Measurements from ENCODE around the gene ADAMTS7.
"Not testable (repeated sequence)": the region's sequence is repeated elsewhere in the genome, so short reads cannot be mapped to it uniquely, and the experiment has no call there.

Gene ADAMTS7

GRCh38 chr15:78762985-78763795, 48.1 kb downstream of the ADAMTS7 start:
- no peak for DNase-seq

- DNase-seq: not testable (repeated sequence)
Measured at GRCh38 chr15:78762386-78762961, 48.8 kb downstream of the ADAMTS7 start.

- DNase-seq: no peak
Measured at GRCh38 chr15:78761891-78762385, 49.3 kb downstream of the ADAMTS7 start.

- DNase-seq: not testable (repeated sequence)
Measured at GRCh38 chr15:78761475-78761874, 49.8 kb downstream of the ADAMTS7 start.

DNA sequence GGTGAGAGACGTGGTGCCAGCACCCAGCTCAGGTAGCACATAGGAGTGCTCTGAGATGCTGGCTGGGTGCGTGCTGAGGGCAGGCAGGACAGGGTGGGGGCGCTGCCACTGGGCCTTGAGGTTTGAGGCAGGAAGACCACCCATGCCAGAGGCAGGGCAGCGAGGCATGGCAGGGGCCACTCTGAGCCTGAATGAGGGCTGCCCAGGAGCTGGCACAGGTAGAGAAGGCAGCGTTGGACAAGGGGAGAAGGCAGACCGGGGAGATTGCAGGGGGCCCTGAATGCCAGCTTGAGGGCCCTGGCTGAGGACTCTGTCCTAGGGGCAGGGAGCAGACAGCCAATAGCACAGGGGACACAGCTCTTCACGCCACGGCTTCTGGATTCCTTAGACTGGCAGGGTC, 50.2 kb downstream of the ADAMTS7 start:
- no peak for DNase-seq

DNA sequence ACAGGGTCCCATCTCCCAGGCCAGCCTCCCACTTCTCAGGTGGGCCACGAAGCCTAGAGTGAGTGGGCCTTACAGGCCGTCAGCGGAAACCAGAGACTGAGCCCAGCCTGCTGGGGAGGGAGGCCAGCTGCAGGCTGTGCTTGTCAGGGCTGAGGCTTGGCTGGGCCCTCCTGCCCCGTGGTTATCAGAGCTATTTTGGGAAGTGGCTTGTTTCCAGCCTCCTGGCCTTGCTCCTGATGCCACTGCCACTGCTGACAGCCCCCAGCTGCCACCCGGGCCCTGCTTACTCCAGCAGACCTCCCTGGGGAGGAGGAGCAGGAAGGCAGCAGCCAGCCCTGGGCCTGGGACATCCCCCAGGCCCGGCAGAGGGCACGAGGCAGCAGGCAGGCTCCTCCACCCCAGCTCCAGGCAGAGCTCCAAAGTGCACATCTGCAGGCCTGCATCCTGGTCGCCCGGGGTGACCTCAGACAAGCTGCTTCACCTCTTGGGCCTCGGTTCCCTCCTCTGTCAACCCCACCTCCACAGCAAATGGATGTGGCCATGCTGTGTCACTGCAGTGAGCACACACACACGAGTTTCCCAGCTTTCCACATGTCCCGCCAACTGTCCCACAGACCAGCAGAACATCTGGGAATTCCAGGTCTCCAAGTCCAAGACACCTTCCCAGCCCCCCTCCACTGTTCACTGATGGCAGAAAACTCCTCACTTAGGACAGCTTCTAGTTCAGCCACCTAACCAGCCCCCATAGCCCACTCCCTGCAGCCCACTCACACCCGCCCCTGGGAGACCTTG, 51.0 kb downstream of the ADAMTS7 start:
- peak; percentile 27 for DNase-seq

GRCh38 chr15:78759361-78759998, 51.8 kb downstream of the ADAMTS7 start:
- DNase-seq: not testable (repeated sequence)

GRCh38 chr15:78758486-78759200, 52.6 kb downstream of the ADAMTS7 start:
- DNase-seq: not testable (repeated sequence)

DNA sequence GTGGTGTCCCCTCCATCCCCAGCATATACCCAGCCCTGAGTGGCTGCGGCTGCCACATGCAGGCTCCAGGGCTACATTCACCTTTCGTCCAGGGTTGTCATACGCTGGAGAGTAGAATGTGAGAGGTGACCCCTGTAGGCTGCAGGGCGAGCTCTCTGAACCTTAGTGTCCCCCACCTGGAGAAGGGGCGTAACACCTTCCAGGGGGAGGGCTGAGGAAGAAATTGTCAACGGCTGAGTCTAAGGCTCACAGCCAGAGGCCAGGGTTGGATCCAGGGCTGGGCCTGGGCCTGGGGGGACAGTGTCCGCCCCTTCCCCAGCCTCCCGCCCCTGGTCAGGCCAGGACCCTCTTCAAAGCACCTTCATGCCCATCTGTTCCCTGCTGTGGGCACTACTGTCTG, 53.2 kb downstream of the ADAMTS7 start:
- not testable (repeated sequence) for DNase-seq

DNA sequence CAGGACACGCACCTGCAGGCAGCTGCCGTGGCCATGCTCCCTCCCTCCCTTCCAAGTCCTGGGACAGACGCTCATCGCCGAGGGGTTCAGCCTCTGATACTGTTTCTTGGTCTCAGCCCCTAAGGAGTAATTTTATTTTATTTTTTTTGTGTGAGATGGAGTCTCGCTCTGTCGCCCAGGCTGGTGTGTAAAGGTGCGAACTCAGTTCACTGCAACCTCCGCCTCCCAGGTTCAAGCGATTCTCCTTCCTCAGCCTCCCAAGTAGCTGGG, 53.7 kb downstream of the ADAMTS7 start:
- no peak for DNase-seq

DNA sequence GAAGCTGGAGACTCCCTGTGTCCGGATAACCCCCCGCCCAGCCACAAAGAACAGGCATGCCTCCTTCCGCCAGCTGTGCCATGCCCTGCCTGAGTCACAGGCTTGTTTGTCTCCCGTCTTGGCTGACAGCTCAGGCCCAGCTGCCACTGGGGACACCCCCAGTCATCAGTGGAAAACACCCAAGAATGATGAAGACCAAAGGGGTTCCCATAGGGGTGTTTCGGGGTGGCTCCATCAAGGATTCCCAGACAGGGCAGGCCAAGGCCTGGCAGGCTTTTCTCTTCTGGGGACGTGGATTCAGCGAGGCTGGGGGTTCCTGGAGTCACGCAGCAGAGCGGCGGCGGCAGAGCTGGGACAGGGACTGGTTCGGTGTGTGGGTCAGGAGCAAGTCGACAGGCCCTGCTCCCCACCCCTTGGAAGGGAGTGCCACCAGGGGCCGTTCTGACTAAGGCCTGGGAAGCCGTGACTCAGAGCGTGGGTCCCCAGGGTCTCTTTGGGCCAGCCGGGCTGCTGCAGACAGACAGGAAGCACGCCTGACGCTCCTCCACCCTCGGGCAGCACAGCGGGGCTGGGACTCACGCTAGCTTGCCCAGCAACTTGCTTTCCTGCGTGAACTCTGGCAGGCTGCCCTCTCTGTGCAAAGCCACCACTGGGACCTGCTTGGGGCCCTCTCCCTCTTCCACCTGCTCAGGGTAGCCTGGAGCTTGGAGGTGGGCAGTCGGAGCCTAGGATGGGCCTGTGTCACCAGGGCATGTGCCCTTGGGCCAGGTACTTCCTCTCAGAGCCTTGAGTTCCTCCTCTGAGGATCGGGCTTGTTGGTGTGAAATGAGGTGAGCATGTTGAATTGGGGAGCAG, 54.3 kb downstream of the ADAMTS7 start:
- DNase-seq: peak; percentile 80

- DNase-seq: peak; percentile 61
Measured at GRCh38 chr15:78755900-78756591, 55.2 kb downstream of the ADAMTS7 start.

- DNase-seq: not testable (repeated sequence)
Measured at GRCh38 chr15:78754637-78755280, 56.5 kb downstream of the ADAMTS7 start.

- not testable (repeated sequence) for DNase-seq
Measured at GRCh38 chr15:78753751-78754535, 57.3 kb downstream of the ADAMTS7 start.

DNA sequence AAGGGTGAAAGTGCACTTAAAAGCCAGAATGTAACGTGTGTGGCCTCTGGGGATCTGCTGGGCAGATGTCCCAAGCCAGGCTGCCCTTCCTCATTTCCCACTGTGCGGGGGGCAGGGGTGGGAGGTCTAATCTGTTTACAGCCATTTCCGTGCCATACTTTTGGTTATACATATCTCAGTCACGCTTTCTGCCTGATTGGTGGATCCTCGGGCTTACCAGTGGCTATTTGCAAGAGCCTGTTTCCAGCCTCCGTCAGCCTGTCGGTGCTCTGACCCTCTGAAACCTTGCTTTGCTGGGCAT, 58.0 kb downstream of the ADAMTS7 start:
- DNase-seq: not testable (repeated sequence)

DNA sequence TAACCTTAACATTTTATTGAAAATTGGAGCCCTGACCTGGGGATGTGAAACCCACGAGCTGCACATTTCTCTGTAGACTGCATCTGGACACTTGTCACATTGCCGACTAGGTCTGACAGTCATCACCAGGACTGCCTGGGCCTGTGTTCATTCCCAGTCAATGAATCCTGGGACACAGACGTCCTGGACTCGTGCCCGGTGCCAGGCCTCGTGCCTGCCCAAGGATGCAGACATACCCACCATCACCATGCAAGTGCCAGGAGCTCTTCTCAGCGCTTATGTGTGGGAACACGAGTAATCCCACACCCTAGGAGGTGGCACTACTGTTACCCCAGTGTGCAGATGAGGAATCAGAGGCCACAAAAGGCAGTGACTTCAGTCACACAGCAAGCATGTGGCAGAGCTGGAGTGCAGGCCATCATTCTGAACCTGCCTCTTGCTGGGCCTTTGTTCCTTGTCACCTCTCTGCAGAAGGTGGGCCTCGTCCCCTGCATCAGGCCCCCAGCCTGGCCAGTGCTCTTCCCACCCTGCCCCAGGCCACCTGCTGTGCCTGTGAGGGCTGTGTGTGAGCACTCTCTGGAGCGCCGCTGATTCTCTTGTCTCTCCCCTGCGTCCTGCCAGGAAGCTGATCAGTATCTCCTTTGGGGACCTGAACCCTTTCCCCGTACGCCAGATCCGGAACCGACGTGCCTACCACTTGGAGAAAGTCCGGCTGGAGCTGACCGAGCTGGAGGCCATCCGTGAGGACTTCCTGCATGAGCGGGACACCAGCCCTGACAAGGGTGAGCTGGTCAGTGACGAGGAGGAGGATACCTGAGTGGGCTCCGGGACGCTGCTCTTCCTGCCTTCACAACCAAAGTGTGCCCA, 58.5 kb downstream of the ADAMTS7 start:
- no peak for DNase-seq

- no peak for DNase-seq
Measured at GRCh38 chr15:78751602-78751979, 59.7 kb downstream of the ADAMTS7 start.

DNA sequence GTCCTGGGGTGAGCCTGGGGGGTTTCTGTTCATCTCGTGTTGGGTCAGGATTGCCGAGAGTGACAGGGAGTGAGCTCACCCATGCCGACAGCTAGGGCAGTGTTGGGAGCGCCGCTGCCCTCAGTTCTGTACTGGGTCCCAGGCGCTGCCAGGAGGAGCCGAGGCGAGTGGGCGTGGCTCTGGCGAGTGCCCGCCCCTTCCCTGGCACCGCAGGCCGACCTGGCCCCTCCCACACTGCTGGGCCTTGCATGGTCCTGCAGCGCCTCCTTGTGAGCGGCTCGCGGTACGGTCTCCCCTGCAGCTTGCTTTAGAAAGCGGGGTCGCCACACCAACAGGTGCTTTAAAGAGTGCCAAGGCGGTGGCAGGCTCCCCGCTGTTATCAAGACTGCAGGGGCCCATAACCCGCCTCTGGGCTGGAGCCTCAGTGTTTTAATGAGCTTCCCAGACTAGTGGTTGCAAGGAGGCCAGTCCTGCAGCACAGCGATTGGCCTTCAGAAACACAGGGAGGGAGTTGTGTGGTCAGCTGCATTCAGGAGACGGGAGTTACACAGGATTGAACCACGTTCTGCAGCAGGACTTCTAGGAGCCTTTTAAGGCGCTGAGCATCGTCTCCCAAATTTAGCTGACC, 60.2 kb downstream of the ADAMTS7 start:
- peak; percentile 81 for DNase-seq

All from fibroblast of upper back skin (primary cell).